H9 (cell line): ENCODE results near the gene ERC2. TPM values are rescaled to one million over a fixed set of nuclear protein-coding genes. Genes with fewer than 3 reads are reported as not detected.

Experiments
- DNase-seq: peaks from one replicate; pipeline ENCODE4 v3.0.0-alpha.2; 2017
- H2AFZ ChIP-seq: one replicate; pipeline ENCODE4 v1.6.1; 2013; ENCODE audit warnings: mild to moderate bottlenecking, low read length, control low read depth, moderate library complexity
- H2AK5ac ChIP-seq: 2 replicates; pipeline ENCODE4 v1.6.1; 2013; ENCODE audit warnings: low read length, control low read depth, mixed read lengths; ENCODE audit not compliant: insufficient read length
- H2BK120ac ChIP-seq: one replicate; pipeline ENCODE4 v1.6.1; 2013; ENCODE audit warnings: low read depth, mild to moderate bottlenecking, low read length, control low read depth, inconsistent platforms; ENCODE audit not compliant: poor library complexity, severe bottlenecking
- H2BK12ac ChIP-seq: 2 replicates; pipeline ENCODE4 v1.6.1; 2013; ENCODE audit warnings: low read length, control low read depth, mixed read lengths, low read depth; ENCODE audit not compliant: insufficient read length
- H2BK15ac ChIP-seq: 2 replicates; pipeline ENCODE4 v1.6.1; 2013; ENCODE audit warnings: low read depth, low read length, control low read depth
- H2BK20ac ChIP-seq: one replicate; pipeline ENCODE4 v1.6.1; 2013; ENCODE audit warnings: low read depth, mild to moderate bottlenecking, low read length, control low read depth, inconsistent platforms; ENCODE audit not compliant: poor library complexity, severe bottlenecking
- H2BK5ac ChIP-seq: 2 replicates; pipeline ENCODE4 v1.6.1; 2013; ENCODE audit warnings: low read length, control low read depth, mixed read lengths; ENCODE audit not compliant: insufficient read length
- H3K14ac ChIP-seq: 2 replicates; pipeline ENCODE4 v1.6.1; 2013; ENCODE audit warnings: low read length, control low read depth; ENCODE audit not compliant: insufficient read depth
- H3K18ac ChIP-seq: 2 replicates; pipeline ENCODE4 v1.6.1; 2013; ENCODE audit warnings: low read depth, mild to moderate bottlenecking, mixed read lengths, low read length, control low read depth; ENCODE audit not compliant: insufficient read length
- H3K23ac ChIP-seq: 2 replicates; pipeline ENCODE4 v1.6.1; 2013; ENCODE audit warnings: low read length, control low read depth, mixed read lengths, low read depth; ENCODE audit not compliant: insufficient read length
- H3K23me2 ChIP-seq: 2 replicates; pipeline ENCODE4 v1.6.1; 2013; ENCODE audit warnings: low read depth, mild to moderate bottlenecking, mixed read lengths, low read length, control low read depth; ENCODE audit not compliant: insufficient read length, poor library complexity, severe bottlenecking
- H3K27ac ChIP-seq: 2 replicates; pipeline ENCODE4 v1.5.1; 2013; ENCODE audit warnings: low read length, control low read depth, mixed read lengths, low read depth; ENCODE audit not compliant: insufficient read length
- H3K27me3 ChIP-seq: 2 replicates; pipeline ENCODE4 v1.6.1; 2013; ENCODE audit warnings: low read length, control low read depth, inconsistent platforms; ENCODE audit not compliant: insufficient read depth
- H3K4ac ChIP-seq: 2 replicates; pipeline ENCODE4 v1.6.1; 2013; ENCODE audit warnings: low read depth, mild to moderate bottlenecking, control low read depth, inconsistent platforms, low read length, moderate library complexity
- H3K4me1 ChIP-seq: 2 replicates; pipeline ENCODE4 v1.6.1; 2013; ENCODE audit warnings: low read length, control low read depth, inconsistent platforms; ENCODE audit not compliant: insufficient read depth
- H3K4me2 ChIP-seq: 2 replicates; pipeline ENCODE4 v1.6.1; 2013; ENCODE audit warnings: low read length, control low read depth, mixed read lengths; ENCODE audit not compliant: insufficient read length, insufficient read depth
- H3K56ac ChIP-seq: 2 replicates; pipeline ENCODE4 v1.6.1; 2013; ENCODE audit warnings: low read depth, mild to moderate bottlenecking, mixed read lengths, low read length, control low read depth; ENCODE audit not compliant: insufficient read length
- H3K79me1 ChIP-seq: 2 replicates; pipeline ENCODE4 v1.6.1; 2013; ENCODE audit warnings: low read depth, mild to moderate bottlenecking, moderate library complexity, low read length, control low read depth, inconsistent platforms; ENCODE audit not compliant: insufficient read depth, poor library complexity, severe bottlenecking
- H3K79me2 ChIP-seq: 2 replicates; pipeline ENCODE4 v1.6.1; 2013; ENCODE audit warnings: low read length, control low read depth, inconsistent platforms; ENCODE audit not compliant: insufficient read depth
- H3K9ac ChIP-seq: 2 replicates; pipeline ENCODE4 v1.6.1; 2013; ENCODE audit warnings: low read length, control low read depth, mixed read lengths; ENCODE audit not compliant: insufficient read length; ENCODE audit errors: extremely low read depth
- H3K9me3 ChIP-seq: one replicate; pipeline ENCODE4 v1.6.1; 2013; ENCODE audit warnings: low read depth, low read length, inconsistent platforms; ENCODE audit not compliant: control insufficient read depth
- H3T11ph ChIP-seq: one replicate; pipeline ENCODE4 v1.6.1; 2013; ENCODE audit warnings: mild to moderate bottlenecking, low read length, control low read depth, inconsistent platforms
- H4K20me1 ChIP-seq: one replicate; pipeline ENCODE4 v1.6.1; 2013; ENCODE audit not compliant: control insufficient read depth, insufficient read length, insufficient read depth
- H4K5ac ChIP-seq: 2 replicates; pipeline ENCODE4 v1.6.1; 2013; ENCODE audit warnings: low read depth, mild to moderate bottlenecking, mixed read lengths, low read length, control low read depth; ENCODE audit not compliant: insufficient read length
- H4K8ac ChIP-seq: replicated peaks from 2 replicates; pipeline ENCODE4 v1.6.1; 2013; ENCODE audit warnings: low read length, control low read depth, mixed read lengths, low read depth; ENCODE audit not compliant: insufficient read length
- H4K91ac ChIP-seq: 2 replicates; pipeline ENCODE4 v1.6.1; 2013; ENCODE audit warnings: low read depth, mild to moderate bottlenecking, moderate library complexity, mixed read lengths, low read length, control low read depth; ENCODE audit not compliant: insufficient read length
- H3K27ac Mint-ChIP-seq, 3 experiments: 2 replicates in 2 of 3; 3 replicates in 1 of 3; pipeline ENCODE4 v1.8.0; 2020 to 2021; ENCODE audit warnings: mixed read lengths in 3 of 3, mild to moderate bottlenecking in 1 of 3, moderate library complexity in 1 of 3
- H3K27me3 Mint-ChIP-seq: 2 replicates; pipeline ENCODE4 v1.8.0; 2021; ENCODE audit warnings: low read depth, mild to moderate bottlenecking, moderate library complexity, mixed read lengths
- H3K36me3 Mint-ChIP-seq, 3 experiments: 2 replicates in 2 of 3; 3 replicates in 1 of 3; pipeline ENCODE4 v1.8.0; 2020 to 2021; ENCODE audit warnings: low read depth in 3 of 3, mixed read lengths in 3 of 3; ENCODE audit not compliant: insufficient read depth in 1 of 3
- H3K4me1 Mint-ChIP-seq, 2 experiments: 2 replicates each; pipeline ENCODE4 v1.8.0; 2020; ENCODE audit warnings: mixed read lengths in 2 of 2
- H3K4me3 Mint-ChIP-seq, 2 experiments: 2 replicates in 1 of 2; 3 replicates in 1 of 2; pipeline ENCODE4 v1.8.0; 2020 to 2021; ENCODE audit warnings: mild to moderate bottlenecking in 2 of 2, mixed read lengths in 2 of 2, moderate library complexity in 1 of 2
- H3K9me3 Mint-ChIP-seq, 2 experiments: 2 replicates in 1 of 2; 3 replicates in 1 of 2; pipeline ENCODE4 v1.8.0; 2020; ENCODE audit warnings: mild to moderate bottlenecking in 2 of 2, mixed read lengths in 2 of 2, moderate library complexity in 1 of 2
- CTCF ChIP-seq: fragments of 200-600 bp; sonication (generic); conservative IDR thresholded peaks from 3 replicates; pipeline ENCODE4 v1.8.0; 2021; ENCODE audit warnings: antibody characterized with exemption, mild to moderate bottlenecking
- WGBS: extraction: QIAGEN DNeasy Blood & Tissue Kit; methylation state at CpG from one replicate; pipeline ENCODE4 v1.1.7; 2013; ENCODE audit warnings: missing lambda C conversion rate, low lambda C conversion rate, mixed read lengths; ENCODE audit not compliant: insufficient read length; ENCODE audit errors: extremely low coverage; 5-methylcytosine and 5-hydroxymethylcytosine counted together
- total RNA-seq: library from RNA; stranded (reverse); gene quantifications from 2 replicates; pipeline ENCODE4 v1.2.1, GENCODE V29; 2021

The ERC2 gene
- total RNA-seq, 1 experiment from 2014 or later: 15.4 TPM

GRCh38 chr3:56135941-56136340, 332.3 kb downstream of the ERC2 start:
- Mint-ChIP-seq H3K4me3 (no peak overlapping the region), H3K27me3 (no peaks in the 10 kb centered on the region), H3K27ac (no peak overlapping the region), H3K4me1 (peaks cover 13 to 20% of the 10 kb centered on the region in 2 experiments), H3K9me3 (no peaks in the 10 kb centered on the region), H3K36me3 (peaks cover 0 to 4% (median 1%) of the 10 kb centered on the region in 3 experiments; a peak in 3 of 7 replicates)
- Histone ChIP-seq H2AK5ac (no peak overlapping the region), H3K27me3 (no peaks in the 10 kb centered on the region), H3K14ac (no peak overlapping the region), H3K18ac (no peak overlapping the region), H2BK120ac (no peak overlapping the region), H3K9me3 (no peaks in the 10 kb centered on the region), H4K91ac (no peak overlapping the region), H3K4me1 (peaks cover 3% of the 10 kb centered on the region; the same call in 1 of the 2 replicates), H3K79me2 (no peaks in the 10 kb centered on the region), H3K4me2 (no peak overlapping the region), H3K27ac (no peak overlapping the region), H4K20me1 (no peaks in the 10 kb centered on the region), H2BK15ac (no peak overlapping the region), H2BK5ac (no peak overlapping the region), H3K56ac (no peak overlapping the region), H2AFZ (no peak overlapping the region), H4K5ac (no peak overlapping the region), H2BK12ac (no peak overlapping the region), H3K9ac (no peak overlapping the region), H3T11ph (no peak overlapping the region), H2BK20ac (no peak overlapping the region), H3K4ac (no peak overlapping the region), H3K79me1 (no peaks in the 10 kb centered on the region), H4K8ac (no peak overlapping the region), H3K23ac (no peak overlapping the region), H3K23me2 (no peaks in the 10 kb centered on the region)
- DNase-seq: no peak
- WGBS: no CpG with 5 or more reads among the region's 4 CpGs
- TF ChIP-seq CTCF: no peak
